Measurements from ENCODE around the gene GZF1. TPM values are rescaled to one million over a fixed set of nuclear protein-coding genes. Genes with fewer than 3 reads are reported as not detected.

GZF1 gene
- polyA plus RNA-seq, 1 of the 3 experiments (the other 2 are of a cell fraction), result 20.6 TPM

- Histone ChIP-seq H3F3A (replicated peaks; ENCODE audit: insufficient read depth) (no peaks in the 10 kb centered on the region), H4K20me1 (ENCODE audit: insufficient read depth) (no peaks in the 10 kb centered on the region), H3K27me3 (ENCODE audit: insufficient read depth) (peaks cover 69% of the 10 kb centered on the region; the same call in 1 of the 2 replicates), H3K4me1 (ENCODE audit: control insufficient read depth in 1 of 2, insufficient read depth in 2 of 2, low read depth in 1 of 2, low read length in 1 of 2) (no peaks in the 10 kb centered on the region), H3K9ac (no peak overlapping the region), H3K27ac (ENCODE audit: low read depth in 2 of 2, low read length in 1 of 2) (no peak overlapping the region), H3K9me3 (no peaks in the 10 kb centered on the region), H3K9me2 (no peaks in the 10 kb centered on the region), H3K36me3 (replicated peaks in 1 of 2; ENCODE audit: control insufficient read depth in 1 of 2, insufficient read depth in 2 of 2, low read length in 1 of 2) (no peaks in the 10 kb centered on the region), H2AFZ (ENCODE audit: low read depth) (no peak overlapping the region), H3K4me3 (ENCODE audit: low read depth in 2 of 2, low read length in 1 of 2) (no peak overlapping the region), H3K4me2 (no peak overlapping the region), H3K79me2 (ENCODE audit: insufficient read depth) (no peaks in the 10 kb centered on the region)
- DNase-seq, result no peak
- 19% methylated on average over 5 of the region's 5 CpGs for WGBS (ENCODE audit: low lambda C conversion rate)
- POLR2A ChIA-PET, result no interaction called here
- TF ChIP-seq, protein P1, sequence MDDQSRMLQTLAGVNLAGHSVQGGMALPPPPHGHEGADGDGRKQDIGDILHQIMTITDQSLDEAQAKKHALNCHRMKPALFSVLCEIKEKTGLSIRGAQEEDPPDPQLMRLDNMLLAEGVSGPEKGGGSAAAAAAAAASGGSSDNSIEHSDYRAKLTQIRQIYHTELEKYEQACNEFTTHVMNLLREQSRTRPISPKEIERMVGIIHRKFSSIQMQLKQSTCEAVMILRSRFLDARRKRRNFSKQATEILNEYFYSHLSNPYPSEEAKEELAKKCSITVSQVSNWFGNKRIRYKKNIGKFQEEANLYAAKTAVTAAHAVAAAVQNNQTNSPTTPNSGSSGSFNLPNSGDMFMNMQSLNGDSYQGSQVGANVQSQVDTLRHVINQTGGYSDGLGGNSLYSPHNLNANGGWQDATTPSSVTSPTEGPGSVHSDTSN (IDR thresholded peaks at IDR 0.05), result no peak
- TF ChIP-seq IRF3 (IDR thresholded peaks at IDR 0.05; ENCODE audit: low read depth, low read length) (no peak), NFIC (IDR thresholded peaks at IDR 0.05; ENCODE audit: borderline replicate concordance) (no peak)
- CTCF ChIA-PET, result no interaction called here
Observed at GRCh38 chr20:23314699-23315098, 47.3 kb upstream of the GZF1 start.

DNA sequence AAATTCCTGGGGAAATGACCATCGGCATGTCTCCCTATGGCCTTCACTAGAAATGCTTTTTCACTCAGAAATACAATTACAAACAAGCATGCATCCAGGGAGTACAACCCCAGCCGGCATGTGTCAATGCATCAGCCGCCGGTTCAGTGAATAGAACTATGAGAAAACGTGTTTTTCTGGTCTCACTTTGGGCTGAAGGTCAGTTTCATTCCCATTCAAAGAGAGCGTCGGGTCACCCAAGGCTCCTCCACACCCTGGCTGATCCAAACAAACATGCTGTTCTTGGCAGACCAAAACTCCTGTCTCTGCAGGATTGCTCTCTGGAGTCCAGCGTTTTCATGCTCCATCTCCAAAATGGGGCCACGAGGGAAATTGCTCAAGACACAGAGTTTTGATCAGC is 46.9 kb upstream of the GZF1 start:
- Histone ChIP-seq H3K9ac (no peak overlapping the region), H3K27me3 (ENCODE audit: insufficient read depth) (peaks cover 67% of the 10 kb centered on the region), H3K9me2 (no peaks in the 10 kb centered on the region), H3K79me2 (ENCODE audit: insufficient read depth) (no peaks in the 10 kb centered on the region), H4K20me1 (ENCODE audit: insufficient read depth) (no peaks in the 10 kb centered on the region), H3F3A (replicated peaks; ENCODE audit: insufficient read depth) (no peaks in the 10 kb centered on the region), H3K36me3 (replicated peaks in 1 of 2; ENCODE audit: control insufficient read depth in 1 of 2, insufficient read depth in 2 of 2, low read length in 1 of 2) (no peaks in the 10 kb centered on the region), H2AFZ (ENCODE audit: low read depth) (no peak overlapping the region), H3K9me3 (no peaks in the 10 kb centered on the region), H3K27ac (ENCODE audit: low read depth in 2 of 2, low read length in 1 of 2) (no peak overlapping the region), H3K4me2 (no peak overlapping the region), H3K4me1 (ENCODE audit: control insufficient read depth in 1 of 2, insufficient read depth in 2 of 2, low read depth in 1 of 2, low read length in 1 of 2) (no peaks in the 10 kb centered on the region), H3K4me3 (ENCODE audit: low read depth in 2 of 2, low read length in 1 of 2) (no peak overlapping the region)
- POLR2A ChIA-PET, result no interaction called here
- CTCF ChIA-PET, result no interaction called here
- no peak for DNase-seq
- TF ChIP-seq MEF2A (IDR thresholded peaks at IDR 0.05; ENCODE audit: borderline replicate concordance, low read depth), result no peak
- no peak for TF ChIP-seq IRF3 (IDR thresholded peaks at IDR 0.05; ENCODE audit: low read depth, low read length)
- TF ChIP-seq SIN3A (IDR thresholded peaks at IDR 0.05; ENCODE audit: borderline replicate concordance, low read depth, low read length), result no peak
- WGBS (ENCODE audit: low lambda C conversion rate), result under 1% methylated on average over 9 of the region's 9 CpGs

DNA sequence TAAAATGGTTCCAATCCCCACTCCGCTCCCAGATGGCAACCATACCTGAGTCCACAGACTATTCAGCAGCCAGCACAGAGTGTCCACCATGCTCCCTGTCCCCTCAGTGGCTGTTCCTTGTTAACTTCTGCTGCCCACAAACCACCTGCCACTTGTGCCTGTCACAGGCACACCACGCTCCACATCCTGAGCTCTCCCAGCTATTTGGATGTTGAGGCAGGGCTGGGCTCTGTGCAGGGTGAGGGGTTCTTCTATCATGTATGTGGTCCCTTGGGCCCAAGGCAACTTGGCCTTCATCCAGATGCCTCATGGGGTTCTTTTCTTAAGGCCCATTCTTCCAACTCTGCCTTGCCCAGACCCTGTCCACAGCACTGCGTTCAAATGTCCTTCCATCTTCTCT is 45.4 kb upstream of the GZF1 start:
- ChIA-PET CTCF (no interaction called here), POLR2A (no interaction called here)
- no peaks in the 10 kb centered on the region for H3K79me2 ChIP-seq (ENCODE audit: insufficient read depth)
- TF ChIP-seq POLR2AphosphoS5 (IDR thresholded peaks at IDR 0.05; ENCODE audit: low read depth, low read length), result no peak
- no peak for TF ChIP-seq CHD2 (IDR thresholded peaks at IDR 0.05; ENCODE audit: low read length, partially characterized antibody)
- TF ChIP-seq JUND (IDR thresholded peaks at IDR 0.05), result no peak
- TF ChIP-seq SIN3A (IDR thresholded peaks at IDR 0.05; ENCODE audit: borderline replicate concordance, low read depth, low read length), result no peak
- no peak for TF ChIP-seq NFIC (IDR thresholded peaks at IDR 0.05; ENCODE audit: borderline replicate concordance)
- TF ChIP-seq GABPA (IDR thresholded peaks at IDR 0.05; ENCODE audit: low read depth), result no peak
- no peak for TF ChIP-seq MAX (IDR thresholded peaks at IDR 0.05; ENCODE audit: low read depth)
- no peak overlapping the region for H3K9ac ChIP-seq
- no peak overlapping the region for H3K4me3 ChIP-seq (ENCODE audit: low read depth in 2 of 2, low read length in 1 of 2)
- no peak overlapping the region for H3K27ac ChIP-seq (ENCODE audit: low read depth in 2 of 2, low read length in 1 of 2)
- H3K9me3 ChIP-seq, result no peaks in the 10 kb centered on the region
- H3K36me3 ChIP-seq (replicated peaks in 1 of 2; ENCODE audit: control insufficient read depth in 1 of 2, insufficient read depth in 2 of 2, low read length in 1 of 2), result no peaks in the 10 kb centered on the region
- no peaks in the 10 kb centered on the region for H3K9me2 ChIP-seq
- no peak overlapping the region for H3K4me2 ChIP-seq
- H3F3A ChIP-seq (replicated peaks; ENCODE audit: insufficient read depth), result no peaks in the 10 kb centered on the region
- no peaks in the 10 kb centered on the region for H3K4me1 ChIP-seq (ENCODE audit: control insufficient read depth in 1 of 2, insufficient read depth in 2 of 2, low read depth in 1 of 2, low read length in 1 of 2)
- peaks cover 72% of the 10 kb centered on the region for H3K27me3 ChIP-seq (ENCODE audit: insufficient read depth)
- no peak for DNase-seq
- no peak overlapping the region for H2AFZ ChIP-seq (ENCODE audit: low read depth)
- 24% methylated on average over 3 of the region's 3 CpGs for WGBS (ENCODE audit: low lambda C conversion rate)
- H4K20me1 ChIP-seq (ENCODE audit: insufficient read depth), result no peaks in the 10 kb centered on the region

Data from SK-N-SH (cell line).